HCT116 (cell line): ENCODE measurements around the gene HSF2BP. TPM values are rescaled to one million over a fixed set of nuclear protein-coding genes. Genes with fewer than 3 reads are reported as not detected.

Experiments used
- ATAC-seq: fragments of 200-7000 bp; cut with Tn5 transposase; 2 replicates; pipeline ENCODE4 v1.9.1; 2020; ENCODE audit warnings: mild to moderate bottlenecking, moderate library complexity
- BruUV-seq: library from RNA; stranded (reverse); fragments of 400-500 nt; replicated peaks from 2 replicates; lab custom pipeline; 2021; lab: Mats Ljungman, UMichigan
- CTCF ChIA-PET: fragments of 300-600 bp; sonication (Branson Sonifier 250); formaldehyde crosslinking; loops from one replicate; lab custom pipeline; 2021; ENCODE audit warnings: antibody characterized with exemption; lab: Charles Lee
- POLR2A ChIA-PET: fragments of 300-600, 350-600 bp; sonication (Branson Sonifier 250); formaldehyde crosslinking; loops from one replicate; lab custom pipeline; 2021; ENCODE audit warnings: antibody characterized with exemption; lab: Charles Lee
- RAD21 ChIA-PET, 2 experiments: fragments of 300-600 bp; sonication (Branson Sonifier 250); formaldehyde crosslinking; loops; one replicate each; lab custom pipeline; 2023; ENCODE audit warnings: low total read pairs in 2 of 2; ENCODE audit not compliant: uncharacterized antibody in 2 of 2, unreplicated experiment in 2 of 2, low non-redundant PET in 1 of 2; lab: Charles Lee
- DNase-seq: peaks from one replicate; pipeline ENCODE4 v3.0.0-alpha.2; 2010; ENCODE audit warnings: low read depth, low spot score
- H2AFZ ChIP-seq: fragments of 200-600 bp; shearing (Covaris generic), sonication (generic); 2 replicates; pipeline ENCODE4 v1.6.1; 2017; ENCODE audit warnings: low read depth, mixed run types, mixed read lengths, antibody characterized with exemption, low read length; ENCODE audit not compliant: poor library complexity, severe bottlenecking
- H3K27ac ChIP-seq: 2 replicates; pipeline ENCODE4 v1.5.1; 2012; ENCODE audit warnings: low read depth, low read length
- H3K27me3 ChIP-seq: fragments of 200-600 bp; sonication (generic); 2 replicates; pipeline ENCODE4 v1.6.1; 2016; ENCODE audit warnings: mixed run types, low read length, mixed read lengths; ENCODE audit not compliant: insufficient read depth
- H3K36me3 ChIP-seq, 2 experiments: fragments of 200-500 bp in 1 of 2; fragments of 200-600 bp in 1 of 2; sonication (Bioruptor generic) in 1 of 2; sonication (generic) in 1 of 2; 2 replicates each; pipeline versions ENCODE4 v1.5.1 to v1.6.1; 2014 to 2016; ENCODE audit warnings: low read length in 2 of 2, inconsistent platforms in 1 of 2, mixed read lengths in 1 of 2, mixed run types in 1 of 2; ENCODE audit not compliant: insufficient read depth in 2 of 2, control insufficient read depth in 1 of 2
- H3K4me1 ChIP-seq, 2 experiments: fragments of 200-600 bp in 1 of 2; sonication (generic) in 1 of 2; 2 replicates each; pipeline versions ENCODE4 v1.5.1 to v1.6.1; 2012 to 2017; ENCODE audit warnings: low read length in 2 of 2, inconsistent platforms in 1 of 2, mild to moderate bottlenecking in 1 of 2, mixed read lengths in 1 of 2, mixed run types in 1 of 2, moderate library complexity in 1 of 2; ENCODE audit not compliant: insufficient read depth in 2 of 2, control insufficient read depth in 1 of 2
- H3K4me2 ChIP-seq: fragments of 200-600 bp; sonication (generic); 2 replicates; pipeline ENCODE4 v1.6.1; 2017; ENCODE audit warnings: mixed run types, low read length, mixed read lengths
- H3K4me3 ChIP-seq, 2 experiments: fragments of 200-600 bp in 1 of 2; sonication (generic) in 1 of 2; replicated peaks in 1 of 2; 2 replicates each; pipeline ENCODE4 v1.5.1; 2011 to 2016; ENCODE audit warnings: low read length in 2 of 2, control low read depth in 1 of 2, low read depth in 1 of 2, mild to moderate bottlenecking in 1 of 2, mixed read lengths in 1 of 2, mixed run types in 1 of 2
- H3K79me2 ChIP-seq: fragments of 200-600 bp; sonication (generic); 2 replicates; pipeline ENCODE4 v1.6.1; 2017; ENCODE audit warnings: mild to moderate bottlenecking, mixed run types, low read length, moderate library complexity, mixed read lengths; ENCODE audit not compliant: insufficient read depth
- H3K9ac ChIP-seq: fragments of 200-600 bp; sonication (generic); 2 replicates; pipeline ENCODE4 v1.6.1; 2016; ENCODE audit warnings: low read length, mixed read lengths
- H3K9me2 ChIP-seq: fragments of 200-600 bp; sonication (generic), shearing (Covaris generic); 2 replicates; pipeline ENCODE4 v1.6.1; 2017; ENCODE audit warnings: mixed run types, mild to moderate bottlenecking, moderate library complexity; ENCODE audit not compliant: insufficient read depth
- H3K9me3 ChIP-seq, 2 experiments: fragments of 200-500 bp in 1 of 2; fragments of 200-600 bp in 1 of 2; sonication (Bioruptor generic) in 1 of 2; sonication (generic) in 1 of 2; 2 replicates each; pipeline ENCODE4 v1.6.1; 2014 to 2017; ENCODE audit warnings: low read length in 2 of 2, mixed read lengths in 2 of 2, inconsistent platforms in 1 of 2, low read depth in 1 of 2, mild to moderate bottlenecking in 1 of 2, mixed run types in 1 of 2, moderate library complexity in 1 of 2; ENCODE audit not compliant: control insufficient read depth in 1 of 2, insufficient read depth in 1 of 2
- H4K20me1 ChIP-seq: fragments of 200-600 bp; sonication (generic), shearing (Covaris generic); 2 replicates; pipeline ENCODE4 v1.6.1; 2017; ENCODE audit warnings: mixed run types, mild to moderate bottlenecking, moderate library complexity; ENCODE audit not compliant: insufficient read depth
- ELF1 ChIP-seq: IDR thresholded peaks from 2 replicates; pipeline ENCODE4 v1.6.1; 2012; ENCODE audit warnings: low read depth, borderline replicate concordance
- POLR2A ChIP-seq: IDR thresholded peaks from 2 replicates; pipeline ENCODE4 v1.7.0; 2011; ENCODE audit warnings: borderline replicate concordance; ENCODE audit not compliant: insufficient read depth, insufficient read length; ENCODE audit errors: extremely low read depth
- intact Hi-C: fragments of 100-400 bp; cut with micrococcal nuclease; formaldehyde crosslinking; loops from 2 replicates; pipeline ENCODE4 v1.10.0; 2022
- total RNA-seq: library from RNA; stranded (reverse); gene quantifications from one replicate; pipeline ENCODE4 v1.2.1, GENCODE V29; 2021; ENCODE audit not compliant: unreplicated experiment
- TF ChIP-seq, protein P1 (sequence below), 3 experiments: fragments of 200-600 bp in 1 of 3; sonication (generic) in 1 of 3; IDR thresholded peaks in 2 of 3; conservative IDR thresholded peaks in 1 of 3; 2 replicates each; pipeline ENCODE4 v1.5.1; 2012 to 2017; ENCODE audit warnings: low read depth in 2 of 3, low read length in 2 of 3, antibody characterized with exemption in 1 of 3, borderline replicate concordance in 1 of 3, control low read depth in 1 of 3, mild to moderate bottlenecking in 1 of 3, mixed read lengths in 1 of 3, mixed run types in 1 of 3, moderate library complexity in 1 of 3; ENCODE audit not compliant: insufficient read depth in 1 of 3

The HSF2BP gene
- total RNA-seq, 1 experiment from 2014 or later, result 0.59 TPM

DNA sequence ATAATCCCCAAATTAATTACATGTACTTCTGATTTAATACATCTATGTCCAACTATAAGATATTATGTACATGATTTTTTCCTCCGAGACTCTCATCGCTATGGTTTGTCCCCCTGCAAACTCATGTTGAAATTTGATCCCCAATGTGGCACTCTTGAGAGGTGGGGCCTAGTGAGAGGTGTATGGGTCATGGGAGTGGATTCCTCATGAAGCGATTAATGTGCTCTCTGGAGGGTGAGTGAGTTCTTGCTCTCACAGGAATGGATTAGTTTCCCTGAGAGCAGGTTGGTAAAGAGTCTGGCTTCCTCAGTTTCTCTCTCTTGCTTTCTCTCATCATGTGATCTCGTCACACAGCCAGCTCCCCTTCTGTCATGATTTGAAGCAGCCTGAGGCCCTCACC, 16.1 kb downstream of the HSF2BP start:
- ATAC-seq, result no peak
- intact Hi-C loops, result no loop called here

GRCh38 chr21:43640400-43640799, 18.9 kb downstream of the HSF2BP start:
- Histone ChIP-seq H3K4me1 (no peaks in the 10 kb centered on the region), H3K9me2 (no peaks in the 10 kb centered on the region)
- no TSS peak for BruUV-seq
- TF ChIP-seq, protein P1, sequence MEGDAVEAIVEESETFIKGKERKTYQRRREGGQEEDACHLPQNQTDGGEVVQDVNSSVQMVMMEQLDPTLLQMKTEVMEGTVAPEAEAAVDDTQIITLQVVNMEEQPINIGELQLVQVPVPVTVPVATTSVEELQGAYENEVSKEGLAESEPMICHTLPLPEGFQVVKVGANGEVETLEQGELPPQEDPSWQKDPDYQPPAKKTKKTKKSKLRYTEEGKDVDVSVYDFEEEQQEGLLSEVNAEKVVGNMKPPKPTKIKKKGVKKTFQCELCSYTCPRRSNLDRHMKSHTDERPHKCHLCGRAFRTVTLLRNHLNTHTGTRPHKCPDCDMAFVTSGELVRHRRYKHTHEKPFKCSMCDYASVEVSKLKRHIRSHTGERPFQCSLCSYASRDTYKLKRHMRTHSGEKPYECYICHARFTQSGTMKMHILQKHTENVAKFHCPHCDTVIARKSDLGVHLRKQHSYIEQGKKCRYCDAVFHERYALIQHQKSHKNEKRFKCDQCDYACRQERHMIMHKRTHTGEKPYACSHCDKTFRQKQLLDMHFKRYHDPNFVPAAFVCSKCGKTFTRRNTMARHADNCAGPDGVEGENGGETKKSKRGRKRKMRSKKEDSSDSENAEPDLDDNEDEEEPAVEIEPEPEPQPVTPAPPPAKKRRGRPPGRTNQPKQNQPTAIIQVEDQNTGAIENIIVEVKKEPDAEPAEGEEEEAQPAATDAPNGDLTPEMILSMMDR (IDR thresholded peaks at IDR 0.05 in 2 of 3, conservative IDR thresholded peaks at IDR 0.05 in 1 of 3; ENCODE audit: borderline replicate concordance in 1 of 3, insufficient read depth in 1 of 3, low read depth in 2 of 3, low read length in 2 of 3), result 0 out of 6 replicates have a peak, but pooled peaks of 1 of the 3 experiments have one; percentile 14
- TF ChIP-seq POLR2A, result no peak
- TF ChIP-seq, all 23 proteins: peak for 1
- no peak overlapping the region for H2AFZ ChIP-seq
- ATAC-seq, result no peak
- no peak overlapping the region for H3K27ac ChIP-seq
- POLR2A ChIA-PET, result no interaction called here
- no peaks in the 10 kb centered on the region for H3K9me3 ChIP-seq
- RAD21 ChIA-PET, result no interaction called here
- DNase-seq, result no peak
- no peak overlapping the region for H3K4me2 ChIP-seq
- no peaks in the 10 kb centered on the region for H3K27me3 ChIP-seq
- CTCF ChIA-PET, result no interaction called here
- no peaks in the 10 kb centered on the region for H3K79me2 ChIP-seq
- H4K20me1 ChIP-seq, result no peaks in the 10 kb centered on the region
- no peak overlapping the region for H3K4me3 ChIP-seq
- no peaks in the 10 kb centered on the region for H3K36me3 ChIP-seq
- no peak overlapping the region for H3K9ac ChIP-seq
- intact Hi-C loops, result no loop called here

More for the DNA sequence above, 16.1 kb downstream of the HSF2BP start:
- no peak overlapping the region for H3K9ac ChIP-seq
- ChIA-PET RAD21 (no interaction called here), POLR2A (no interaction called here), CTCF (no interaction called here)
- peaks cover 4 to 9% of the 10 kb centered on the region in 2 experiments; a peak in 3 of 4 replicates for H3K4me1 ChIP-seq
- no peak overlapping the region for H3K27ac ChIP-seq
- no peak overlapping the region for H2AFZ ChIP-seq
- H3K4me3 ChIP-seq, result no peak overlapping the region
- BruUV-seq, result no TSS peak
- H3K4me2 ChIP-seq, result no peak overlapping the region
- H3K79me2 ChIP-seq, result no peaks in the 10 kb centered on the region
- no peaks in the 10 kb centered on the region for H3K9me3 ChIP-seq
- no peak for TF ChIP-seq ELF1
- no peaks in the 10 kb centered on the region for H3K36me3 ChIP-seq
- DNase-seq, result no peak
- H3K27me3 ChIP-seq, result no peaks in the 10 kb centered on the region
- H3K9me2 ChIP-seq, result no peaks in the 10 kb centered on the region
- H4K20me1 ChIP-seq, result no peaks in the 10 kb centered on the region
